Measurements from ENCODE around the gene CDK18.

Gene CDK18

GRCh38 chr1:205465392-205465791, 39.1 kb upstream of the CDK18 start:
- no peak for DNase-seq (ENCODE audit: low read depth)

GRCh38 chr1:205466595-205467220, 37.8 kb upstream of the CDK18 start:
- no peak for TF ChIP-seq CTCF (IDR thresholded peaks at IDR 0.05; ENCODE audit: low read length, missing control alignments)
- DNase-seq (ENCODE audit: low read depth), result no peak
- no peak overlapping the region for H3K4me3 ChIP-seq (replicated peaks; ENCODE audit: low read depth, low read length)

More at GRCh38 chr1:205465392-205465791, 39.1 kb upstream of the CDK18 start:
- no peak for TF ChIP-seq CTCF (IDR thresholded peaks at IDR 0.05; ENCODE audit: low read length, missing control alignments)
- no peak overlapping the region for H3K4me3 ChIP-seq (replicated peaks; ENCODE audit: low read depth, low read length)

- DNase-seq (ENCODE audit: low read depth), result no peak
- H3K4me3 ChIP-seq (replicated peaks; ENCODE audit: low read depth, low read length), result no peak overlapping the region
- TF ChIP-seq CTCF (IDR thresholded peaks at IDR 0.05; ENCODE audit: low read length, missing control alignments), result no peak
Measured at GRCh38 chr1:205470131-205470530, 34.3 kb upstream of the CDK18 start.

GRCh38 chr1:205472737-205473441, 31.6 kb upstream of the CDK18 start:
- DNase-seq (ENCODE audit: low read depth), result no peak
- H3K4me3 ChIP-seq (replicated peaks; ENCODE audit: low read depth, low read length), result no peak overlapping the region
- TF ChIP-seq CTCF (IDR thresholded peaks at IDR 0.05; ENCODE audit: low read length, missing control alignments), result no peak

GRCh38 chr1:205473475-205473874, 31.0 kb upstream of the CDK18 start:
- H3K4me3 ChIP-seq (replicated peaks; ENCODE audit: low read depth, low read length), result no peak overlapping the region
- no peak for TF ChIP-seq CTCF (IDR thresholded peaks at IDR 0.05; ENCODE audit: low read length, missing control alignments)
- no peak for DNase-seq (ENCODE audit: low read depth)

- H3K4me3 ChIP-seq (replicated peaks; ENCODE audit: low read depth, low read length), result no peak overlapping the region
- DNase-seq (ENCODE audit: low read depth), result no peak
- no peak for TF ChIP-seq CTCF (IDR thresholded peaks at IDR 0.05; ENCODE audit: low read length, missing control alignments)
Measured at GRCh38 chr1:205473966-205474365, 30.5 kb upstream of the CDK18 start.

GRCh38 chr1:205474571-205474970, 29.9 kb upstream of the CDK18 start:
- DNase-seq (ENCODE audit: low read depth), result no peak
- TF ChIP-seq CTCF (IDR thresholded peaks at IDR 0.05; ENCODE audit: low read length, missing control alignments), result no peak
- H3K4me3 ChIP-seq (replicated peaks; ENCODE audit: low read depth, low read length), result no peak overlapping the region
